Measurements from ENCODE around the gene MSANTD1.

The MSANTD1 gene

DNA sequence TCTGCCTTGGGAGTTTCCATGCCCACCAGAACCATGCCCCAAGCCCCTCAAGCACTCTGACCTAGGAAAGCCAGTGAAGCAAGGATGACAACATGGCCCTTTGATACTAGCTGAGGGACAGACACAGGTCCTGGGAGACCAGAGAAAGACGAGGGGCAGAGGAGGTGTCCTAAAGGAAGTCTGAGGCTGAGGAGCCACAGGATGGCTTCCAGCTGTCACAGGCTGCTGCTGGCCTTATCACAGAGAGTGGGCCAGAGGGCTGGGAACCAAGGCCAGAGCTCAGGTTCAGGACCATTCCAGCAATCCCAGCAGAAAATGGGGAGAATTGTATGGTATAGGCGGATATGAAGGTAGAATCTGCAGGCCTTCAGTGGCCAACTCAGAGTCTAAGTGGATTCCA is 31.7 kb upstream of the MSANTD1 start:
- no peak for DNase-seq

DNA sequence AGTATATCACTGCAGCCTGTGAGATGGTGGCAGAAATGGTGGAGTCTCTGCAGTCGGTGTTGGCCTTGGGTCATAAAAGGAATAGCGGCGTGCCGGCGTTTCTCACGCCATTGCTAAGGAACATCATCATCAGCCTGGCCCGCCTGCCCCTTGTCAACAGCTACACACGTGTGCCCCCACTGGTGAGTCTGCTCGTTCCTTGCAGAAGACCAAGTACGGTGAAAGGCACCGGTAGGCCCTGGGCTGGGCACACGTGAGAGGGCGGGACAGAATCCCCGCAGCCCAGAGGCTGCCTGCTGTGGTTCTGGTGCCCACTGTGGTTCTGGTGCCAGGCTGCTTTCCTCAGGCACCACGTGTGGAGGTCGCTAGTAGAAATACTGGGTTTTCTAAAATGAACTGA is 31.2 kb upstream of the MSANTD1 start:
- DNase-seq, result no peak

DNA sequence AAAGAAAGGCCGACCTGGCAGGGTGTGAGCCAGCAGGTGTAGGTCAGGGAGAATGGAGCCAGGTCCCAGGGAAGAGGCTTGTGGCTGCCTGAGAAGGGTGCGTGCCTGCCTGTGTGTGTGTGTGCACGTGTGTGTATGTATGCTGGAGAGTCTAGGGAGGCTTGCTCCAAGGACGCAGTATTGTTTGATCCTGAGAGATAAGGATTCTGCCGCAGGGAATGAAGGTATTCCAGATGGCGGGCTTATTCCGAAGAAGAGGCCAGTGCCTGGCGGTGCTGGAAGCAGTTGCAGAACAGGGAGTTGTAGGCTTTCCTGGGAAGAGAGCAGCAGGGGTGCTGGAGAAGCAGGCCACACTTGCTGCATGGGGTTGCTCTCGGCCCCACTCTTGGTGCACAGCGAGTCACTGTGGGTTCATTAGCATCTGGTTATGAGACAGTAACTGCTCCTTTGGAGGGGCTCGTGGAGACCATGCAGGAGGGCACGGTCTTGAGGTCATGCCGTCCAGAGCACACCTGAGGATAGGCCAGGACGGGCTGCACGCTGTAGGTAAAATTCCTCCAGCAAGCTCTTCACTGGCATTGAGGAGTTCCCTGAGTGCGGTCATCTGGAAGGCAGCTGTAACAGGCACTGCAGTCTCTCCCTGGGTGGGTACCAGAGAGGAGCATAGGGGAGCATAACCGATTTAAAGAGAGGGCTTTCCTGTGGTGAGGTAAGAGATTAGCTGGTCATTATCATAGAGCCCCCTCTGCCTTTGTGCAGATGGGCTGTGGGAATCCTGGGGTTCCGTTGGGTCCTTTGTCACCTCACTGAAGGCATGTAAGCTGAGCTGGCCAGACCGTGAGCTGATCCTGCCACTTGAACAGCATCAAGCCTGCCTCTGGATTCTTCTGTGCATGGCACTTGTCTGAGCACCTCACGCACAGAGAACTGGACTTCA is 29.9 kb upstream of the MSANTD1 start:
- DNase-seq, result no peak

DNA sequence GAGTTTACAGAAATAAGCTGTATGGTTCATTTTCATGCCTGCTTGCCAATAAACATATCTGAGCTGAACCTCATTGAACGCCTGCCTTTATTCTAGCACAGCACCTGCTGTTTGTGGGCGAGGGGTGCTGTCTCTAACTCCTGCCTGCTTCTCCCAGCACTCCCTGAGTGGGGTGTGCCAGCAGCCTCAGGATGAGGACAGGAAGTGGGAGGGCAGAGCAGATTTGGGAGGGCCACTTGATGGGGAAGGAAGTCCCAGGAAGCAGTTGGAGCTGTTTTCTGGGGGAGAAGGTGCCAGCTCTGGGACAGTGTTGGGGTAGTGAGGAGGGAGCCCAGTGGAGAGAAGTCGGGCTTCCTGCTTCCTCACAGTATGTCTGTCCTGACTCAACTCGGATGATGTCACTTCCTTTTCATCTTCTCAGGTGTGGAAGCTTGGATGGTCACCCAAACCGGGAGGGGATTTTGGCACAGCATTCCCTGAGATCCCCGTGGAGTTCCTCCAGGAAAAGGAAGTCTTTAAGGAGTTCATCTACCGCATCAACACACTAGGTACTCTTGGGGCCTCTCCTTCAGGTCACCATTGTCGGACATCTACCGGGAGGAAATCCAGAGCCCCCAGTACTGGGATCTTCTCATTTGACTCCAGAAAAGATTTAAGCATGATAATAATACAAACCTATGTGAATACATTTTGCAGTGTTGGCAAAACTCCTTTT is 29.0 kb upstream of the MSANTD1 start:
- DNase-seq, result no peak

DNA sequence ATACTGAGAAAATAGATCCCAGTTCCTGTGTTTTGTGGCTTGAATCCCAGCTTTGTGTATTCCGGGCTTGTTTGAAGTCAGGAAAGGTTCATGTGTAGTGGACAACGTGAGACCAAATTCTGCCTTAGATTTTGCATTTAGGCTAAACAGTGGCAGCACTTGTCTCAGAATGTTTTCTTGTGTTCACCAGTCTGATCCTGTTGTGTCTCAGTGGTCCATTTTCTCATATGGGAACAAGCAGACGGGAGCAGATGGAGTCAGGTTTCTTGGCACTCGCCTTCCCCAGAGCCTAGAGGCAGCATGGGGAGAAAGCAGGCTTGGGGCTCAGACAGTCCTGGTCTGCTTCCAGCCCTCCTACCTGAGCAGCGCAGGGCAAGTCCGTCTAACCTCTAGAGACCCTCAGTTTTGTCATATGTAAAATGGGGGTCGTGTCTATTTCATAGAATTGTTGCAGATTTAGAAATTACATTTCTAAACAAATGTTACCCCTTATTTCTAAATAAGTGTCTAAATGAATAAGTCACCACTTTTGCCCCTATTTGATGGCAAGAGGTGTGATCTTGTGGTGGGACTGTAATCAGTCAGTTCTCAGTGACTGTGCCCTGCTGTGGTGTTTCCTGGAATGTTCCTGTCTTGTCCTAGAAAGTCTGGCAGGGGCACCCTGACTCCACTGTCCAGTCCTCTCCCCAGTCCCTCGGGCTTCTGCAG is 28.3 kb upstream of the MSANTD1 start:
- no peak for DNase-seq

DNA sequence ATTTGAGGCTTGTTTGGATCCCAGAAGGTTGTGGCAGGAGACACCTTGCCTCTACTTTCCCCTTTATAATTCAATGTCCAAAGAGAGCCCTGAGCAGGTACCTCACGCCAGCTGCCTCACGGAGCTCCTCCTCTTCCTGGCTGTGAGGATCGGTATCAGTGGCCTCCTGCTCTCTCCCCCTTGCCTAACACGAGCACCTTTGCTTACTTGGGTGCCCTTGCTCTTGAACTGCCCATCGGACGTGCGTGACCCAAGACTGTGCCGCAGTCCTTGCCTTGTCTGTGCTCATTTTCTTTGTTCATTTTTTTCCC is 27.8 kb upstream of the MSANTD1 start:
- no peak for DNase-seq

DNA sequence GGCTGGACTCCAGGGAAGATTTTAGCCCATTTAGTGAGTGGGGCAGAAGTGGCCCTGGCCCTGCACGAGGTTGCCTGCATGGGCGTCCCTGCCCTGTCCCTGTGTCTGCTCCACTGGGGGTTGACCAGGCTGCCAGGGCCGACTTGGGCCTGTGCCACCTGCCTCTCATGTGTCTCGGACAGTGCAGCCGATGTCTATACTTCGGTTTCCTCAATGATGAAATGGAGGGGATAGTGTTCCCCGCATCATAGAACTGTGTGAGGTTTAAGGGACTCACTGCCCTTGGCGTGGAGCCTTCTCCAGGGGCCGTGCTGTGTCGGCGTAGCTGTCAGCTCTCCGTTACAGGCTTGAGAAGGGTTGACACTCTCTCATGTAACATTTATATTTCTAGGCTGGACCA is 27.0 kb upstream of the MSANTD1 start:
- DNase-seq, result no peak

DNA sequence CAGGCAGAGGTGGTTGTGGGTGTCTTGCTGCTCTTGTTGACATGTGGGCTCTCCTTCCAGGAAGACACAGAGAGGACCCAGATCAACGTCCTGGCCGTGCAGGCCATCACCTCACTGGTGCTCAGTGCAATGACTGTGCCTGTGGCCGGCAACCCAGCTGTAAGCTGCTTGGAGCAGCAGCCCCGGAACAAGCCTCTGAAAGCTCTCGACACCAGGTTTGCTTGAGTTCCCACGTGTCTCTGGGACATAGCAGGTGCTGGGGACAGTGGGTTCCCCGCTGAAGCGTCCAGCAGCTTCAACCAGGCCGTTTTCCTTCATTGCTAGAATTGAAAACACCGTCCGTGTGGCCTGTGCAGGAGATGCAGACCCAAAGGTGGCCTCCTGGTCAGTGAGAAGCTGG is 25.6 kb upstream of the MSANTD1 start:
- DNase-seq, result no peak

DNA sequence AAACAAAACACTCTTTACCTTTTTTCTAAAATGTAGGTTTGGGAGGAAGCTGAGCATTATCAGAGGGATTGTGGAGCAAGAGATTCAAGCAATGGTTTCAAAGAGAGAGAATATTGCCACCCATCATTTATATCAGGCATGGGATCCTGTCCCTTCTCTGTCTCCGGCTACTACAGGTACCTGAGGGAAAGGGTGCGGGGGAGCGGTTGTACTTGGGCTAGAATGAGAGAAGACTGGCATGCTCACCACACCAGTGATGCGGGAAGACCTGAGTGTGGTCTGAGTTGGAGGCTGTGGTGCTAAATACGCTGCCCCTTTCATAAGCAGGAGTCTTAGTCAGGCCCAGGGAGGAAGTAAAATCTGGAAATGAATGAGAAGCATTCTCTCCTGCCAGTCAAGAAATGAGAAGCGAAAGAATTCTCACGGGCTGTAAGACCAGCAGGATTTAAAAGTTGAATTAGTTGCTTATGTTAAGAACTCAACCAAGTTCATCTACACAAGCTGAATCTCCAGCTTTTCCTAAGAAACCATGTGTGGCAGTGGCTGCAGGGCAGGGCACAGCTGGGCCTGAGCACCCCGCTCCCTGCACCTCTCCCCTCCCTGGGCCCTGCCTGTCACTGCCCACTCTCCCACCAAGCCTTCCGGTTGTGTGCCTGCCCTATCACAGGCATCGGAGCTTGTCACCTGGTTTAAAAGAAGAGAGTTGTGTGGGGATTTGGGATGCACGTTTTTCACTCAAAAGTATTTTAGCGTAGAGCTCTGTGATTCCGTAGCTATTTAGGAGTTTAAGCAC is 24.8 kb upstream of the MSANTD1 start:
- DNase-seq, result no peak

DNA sequence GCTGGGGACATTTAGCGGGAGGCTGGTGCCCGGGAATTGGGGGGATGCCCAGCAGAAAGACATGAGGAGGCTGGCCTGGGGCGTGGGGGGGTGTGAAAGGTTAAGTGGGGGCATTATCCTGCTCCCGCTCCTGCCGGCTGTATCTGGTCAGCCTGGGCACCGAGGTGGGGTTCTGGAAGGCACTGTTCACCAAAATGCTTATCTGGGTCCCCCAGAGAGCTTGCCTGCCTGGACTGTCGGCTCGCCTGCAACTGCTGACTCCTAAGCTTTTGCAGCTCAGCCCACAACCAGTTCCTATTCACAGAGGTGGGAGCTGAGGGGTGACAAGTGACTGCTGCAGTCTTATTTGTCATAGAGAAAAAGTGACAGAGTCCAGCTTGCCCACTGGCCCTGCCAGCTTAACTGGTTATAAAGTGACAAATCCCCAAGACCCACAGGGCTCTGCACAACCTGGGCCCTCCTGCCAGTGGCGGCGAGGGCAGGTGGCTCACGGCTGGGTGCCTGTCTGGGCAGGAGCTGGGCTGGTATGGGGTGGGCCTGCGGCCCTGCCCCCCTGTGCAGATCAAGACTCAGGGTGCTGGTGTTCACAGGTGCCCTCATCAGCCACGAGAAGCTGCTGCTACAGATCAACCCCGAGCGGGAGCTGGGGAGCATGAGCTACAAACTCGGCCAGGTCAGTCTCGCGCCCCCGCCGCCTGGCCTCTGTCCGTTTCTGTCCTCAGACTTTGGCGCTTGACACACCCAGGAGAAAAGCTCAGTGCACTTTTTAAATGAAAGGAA is 23.7 kb upstream of the MSANTD1 start:
- no peak for DNase-seq

DNA sequence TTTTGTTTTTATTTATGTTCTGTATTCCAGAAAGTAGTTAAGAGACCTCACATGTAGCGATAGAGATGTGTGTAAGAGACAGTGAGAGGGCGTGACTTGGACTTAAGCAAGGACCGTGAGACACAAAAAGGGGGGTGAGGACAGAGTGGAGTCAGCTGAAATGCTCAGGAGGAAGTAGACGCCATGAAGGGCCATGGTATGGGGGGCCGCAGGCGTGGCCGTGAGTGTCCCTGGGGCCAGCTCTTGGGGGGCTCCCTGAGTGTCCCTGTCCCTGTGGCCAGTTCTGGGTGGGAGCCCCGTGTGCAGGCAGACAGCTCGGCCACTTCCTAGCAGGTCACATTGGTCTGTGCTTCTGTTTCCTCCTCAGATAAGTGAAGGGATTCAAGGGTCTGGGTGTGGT is 23.0 kb upstream of the MSANTD1 start:
- no peak for DNase-seq

DNA sequence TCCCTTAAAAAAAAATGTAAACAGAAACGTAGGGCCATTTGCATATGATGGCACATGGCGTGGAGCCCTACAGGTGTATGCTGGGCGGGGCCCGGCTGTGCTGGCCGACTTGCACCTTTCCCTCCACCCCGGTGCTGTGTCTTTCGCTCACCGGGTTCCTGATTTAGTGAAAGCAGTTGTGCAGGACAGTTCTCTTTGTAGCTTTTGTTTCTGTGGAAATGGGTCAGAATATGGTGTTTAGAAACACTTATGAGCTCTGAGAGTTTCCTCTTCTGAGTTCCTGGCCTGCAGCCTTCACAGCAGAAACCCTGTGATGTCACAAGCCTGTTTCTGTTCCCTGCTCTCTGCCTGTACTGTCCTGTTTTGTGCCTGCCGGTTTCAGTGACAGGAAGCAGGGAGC is 22.5 kb upstream of the MSANTD1 start:
- no peak for DNase-seq

DNA sequence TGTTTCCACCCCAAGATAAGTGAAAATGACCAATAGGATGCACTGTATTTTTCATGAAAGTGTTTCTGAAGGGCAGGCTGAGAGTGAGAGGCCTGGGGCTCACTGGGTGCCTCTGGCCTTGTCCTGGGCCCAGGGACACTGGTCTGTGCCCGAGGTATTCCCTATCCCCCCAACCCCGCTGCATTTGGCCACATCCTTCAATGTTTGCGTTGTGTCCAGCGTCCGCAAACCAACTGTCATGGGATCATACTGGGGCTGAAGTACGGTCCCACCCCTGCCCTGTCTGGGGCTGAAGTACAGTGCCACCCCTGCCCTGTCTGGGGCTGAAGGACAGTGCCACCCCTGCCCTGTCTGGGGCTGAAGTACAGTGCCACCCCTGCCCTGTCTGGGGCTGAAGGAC is 22.0 kb upstream of the MSANTD1 start:
- DNase-seq, result no peak

DNA sequence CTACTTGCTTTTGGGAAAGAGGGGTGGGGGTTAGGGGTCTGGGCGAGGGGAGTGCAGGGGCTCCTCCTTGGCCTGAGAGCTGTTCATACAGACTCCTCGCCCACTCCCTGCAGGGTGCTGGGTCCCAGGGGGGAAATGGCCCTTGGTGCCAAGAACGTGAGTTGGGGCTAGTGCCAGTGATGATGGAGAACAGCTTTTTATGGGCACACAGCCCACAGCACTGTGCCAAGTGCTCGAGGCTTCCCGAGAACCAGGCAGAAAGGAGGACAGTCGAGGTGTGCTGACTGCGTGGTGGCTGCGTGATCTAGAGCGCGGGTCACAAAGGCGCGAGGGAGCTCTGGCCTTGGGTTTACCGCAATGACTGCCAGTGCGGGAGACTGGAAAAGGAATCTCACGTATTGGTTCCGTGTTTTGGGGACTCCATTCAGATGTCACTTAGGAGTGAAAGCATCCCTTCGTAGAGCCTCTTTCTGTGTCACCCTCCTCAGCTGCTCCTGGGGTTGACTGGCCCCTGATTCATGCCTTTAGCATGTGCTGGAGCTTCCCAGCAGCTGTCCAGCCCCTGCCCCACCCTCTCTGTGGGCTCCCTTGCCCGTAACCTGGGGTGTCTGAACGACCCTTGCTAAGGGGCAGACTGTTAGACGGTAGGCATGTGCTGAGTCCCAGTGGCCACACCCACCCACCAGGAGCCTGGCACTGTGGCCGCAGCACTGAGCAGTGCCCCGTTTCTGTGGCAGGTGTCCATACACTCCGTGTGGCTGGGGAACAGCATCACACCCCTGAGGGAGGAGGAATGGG is 20.9 kb upstream of the MSANTD1 start:
- no peak for DNase-seq

DNA sequence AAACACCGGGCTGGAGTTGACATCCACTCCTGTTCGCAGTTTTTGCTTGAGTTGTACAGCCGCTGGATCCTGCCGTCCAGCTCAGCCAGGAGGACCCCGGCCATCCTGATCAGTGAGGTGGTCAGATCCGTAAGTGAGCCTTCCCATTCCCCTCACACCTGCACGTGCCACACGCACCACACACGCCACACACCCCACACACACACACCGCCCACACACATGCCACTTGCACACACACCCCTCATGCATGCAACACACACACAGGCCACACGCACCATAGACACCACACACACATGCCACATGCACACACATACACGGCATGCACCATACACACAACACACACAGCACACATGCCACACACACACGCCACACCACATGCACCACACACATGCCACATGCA is 20.1 kb upstream of the MSANTD1 start:
- DNase-seq, result no peak

DNA sequence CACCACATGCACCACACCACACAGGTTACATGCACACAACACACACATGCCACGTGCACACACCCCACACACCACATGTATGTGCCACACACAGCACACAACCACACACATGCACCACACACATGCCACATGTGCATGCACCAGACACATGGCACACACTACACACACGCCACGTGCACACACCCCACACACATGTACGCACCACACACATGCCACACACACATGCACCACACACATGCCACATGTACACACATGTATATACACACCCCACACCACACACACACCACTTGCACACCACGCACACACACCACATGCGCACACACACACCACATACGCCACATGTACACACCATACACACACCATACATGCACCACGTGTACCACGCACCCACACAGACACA is 19.6 kb upstream of the MSANTD1 start:
- DNase-seq, result no peak

DNA sequence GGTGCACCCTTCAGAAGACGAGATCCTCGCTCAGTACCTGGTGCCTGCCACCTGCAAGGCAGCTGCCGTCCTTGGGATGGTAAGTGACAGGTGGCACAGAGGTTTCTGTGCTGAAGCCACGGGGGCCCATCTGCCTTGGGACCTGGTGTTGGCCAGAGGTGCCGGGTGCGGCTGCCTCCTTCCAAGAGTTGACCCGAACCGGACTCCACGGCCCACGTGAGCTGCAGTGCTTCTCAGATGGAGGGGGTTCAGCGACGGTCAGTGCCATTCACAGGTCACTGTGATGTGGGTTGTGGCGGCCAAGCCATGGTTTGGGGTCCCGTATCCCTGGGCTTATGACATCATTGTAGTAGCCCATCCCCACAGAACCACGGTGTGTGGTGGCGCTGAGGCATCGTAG is 19.0 kb upstream of the MSANTD1 start:
- DNase-seq, result no peak

DNA sequence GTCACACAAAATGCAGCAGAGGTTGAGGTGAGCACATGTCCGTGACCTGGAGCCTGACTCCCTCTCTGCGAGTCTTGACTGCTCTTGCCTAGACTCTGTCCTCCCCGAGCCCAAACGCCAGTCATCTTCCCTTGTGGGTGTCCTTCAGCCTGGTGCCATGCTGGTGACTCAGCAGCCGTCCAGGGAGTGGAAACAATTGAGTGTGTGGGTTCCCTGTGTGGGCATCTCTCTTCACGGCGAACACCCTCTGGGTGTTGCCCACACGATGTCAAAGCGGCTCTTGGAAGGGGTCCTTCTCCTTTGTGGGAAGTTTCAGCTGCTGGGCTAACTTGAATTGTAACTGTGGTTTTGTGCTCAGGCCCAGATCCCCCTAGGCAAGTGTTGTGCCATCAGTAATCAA is 17.5 kb upstream of the MSANTD1 start:
- no peak for DNase-seq

DNA sequence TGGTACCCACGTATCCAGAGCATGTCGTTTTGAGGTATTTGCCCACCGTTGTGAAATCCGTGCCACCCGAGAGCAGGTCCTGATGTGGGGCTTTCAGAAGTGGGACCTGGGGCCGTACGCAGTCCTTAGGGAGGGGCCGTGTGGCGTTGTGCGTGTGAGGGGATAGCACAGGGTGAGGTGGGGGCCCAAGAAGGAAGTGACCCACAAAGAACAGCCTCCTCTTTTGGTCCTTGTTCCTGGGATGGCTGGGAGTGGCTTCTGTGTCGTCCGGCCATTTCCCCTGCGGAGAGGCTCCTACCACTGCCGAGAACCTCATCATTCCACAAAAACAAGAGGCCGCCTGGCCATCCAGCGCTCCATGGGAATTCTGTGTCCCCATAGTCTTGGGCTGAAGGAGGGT is 17.0 kb upstream of the MSANTD1 start:
- DNase-seq, result no peak

DNA sequence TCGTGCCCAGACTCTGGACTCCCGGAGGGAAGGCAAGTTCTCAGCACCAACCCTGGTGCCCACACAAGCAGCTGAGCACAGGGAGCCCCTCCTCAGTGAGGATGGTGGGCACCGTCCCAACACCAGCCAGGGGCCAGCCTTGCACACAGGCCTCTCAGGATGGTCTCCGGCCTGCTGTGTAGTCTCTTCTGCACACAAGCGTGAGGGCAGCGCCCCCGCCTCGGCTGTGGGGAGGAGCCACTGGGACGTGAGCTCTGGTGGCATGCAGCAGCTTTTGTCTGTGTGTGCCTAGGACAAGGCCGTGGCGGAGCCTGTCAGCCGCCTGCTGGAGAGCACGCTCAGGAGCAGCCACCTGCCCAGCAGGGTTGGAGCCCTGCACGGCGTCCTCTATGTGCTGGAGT is 16.1 kb upstream of the MSANTD1 start:
- no peak for DNase-seq

DNA sequence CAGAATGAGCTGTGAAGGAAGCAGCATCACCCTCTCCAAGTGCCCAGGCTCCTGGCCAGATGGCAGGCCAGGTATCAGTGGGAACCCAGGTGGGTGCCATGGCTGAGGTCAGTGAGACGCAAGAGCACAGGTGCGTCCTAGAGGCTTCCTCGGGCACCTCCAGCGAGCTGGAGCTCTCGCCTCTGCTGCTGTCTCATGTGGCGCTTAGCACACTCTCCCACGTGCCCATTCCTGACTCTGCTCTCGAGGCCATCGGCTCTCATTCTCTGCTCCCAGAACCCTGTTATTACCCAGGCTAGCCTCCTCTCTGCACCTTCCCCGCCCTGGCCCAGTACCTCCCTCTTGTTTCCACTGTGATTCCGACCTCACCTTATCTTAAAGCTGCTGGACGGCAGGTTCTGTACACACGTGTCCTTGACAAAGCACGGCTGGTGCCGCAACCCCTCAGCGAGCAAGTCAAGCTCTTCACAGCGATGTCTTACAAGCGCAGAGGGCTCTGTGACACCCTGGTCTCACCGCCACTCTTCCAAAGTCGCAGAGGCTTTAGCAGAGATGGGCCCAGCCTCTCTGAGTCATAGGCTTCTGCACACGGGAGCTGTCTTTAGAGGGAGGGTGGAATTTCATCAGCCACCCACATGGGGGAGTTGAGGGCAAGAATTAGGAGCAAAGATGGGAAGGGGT is 15.4 kb upstream of the MSANTD1 start:
- DNase-seq, result no peak

Measured in NCI-H345 (cell line).